ENCODE results near the gene PWWP2B.
"Not testable (repeated sequence)": the region's sequence is repeated elsewhere in the genome, so short reads cannot be mapped to it uniquely, and the experiment has no call there.

PWWP2B gene

DNA sequence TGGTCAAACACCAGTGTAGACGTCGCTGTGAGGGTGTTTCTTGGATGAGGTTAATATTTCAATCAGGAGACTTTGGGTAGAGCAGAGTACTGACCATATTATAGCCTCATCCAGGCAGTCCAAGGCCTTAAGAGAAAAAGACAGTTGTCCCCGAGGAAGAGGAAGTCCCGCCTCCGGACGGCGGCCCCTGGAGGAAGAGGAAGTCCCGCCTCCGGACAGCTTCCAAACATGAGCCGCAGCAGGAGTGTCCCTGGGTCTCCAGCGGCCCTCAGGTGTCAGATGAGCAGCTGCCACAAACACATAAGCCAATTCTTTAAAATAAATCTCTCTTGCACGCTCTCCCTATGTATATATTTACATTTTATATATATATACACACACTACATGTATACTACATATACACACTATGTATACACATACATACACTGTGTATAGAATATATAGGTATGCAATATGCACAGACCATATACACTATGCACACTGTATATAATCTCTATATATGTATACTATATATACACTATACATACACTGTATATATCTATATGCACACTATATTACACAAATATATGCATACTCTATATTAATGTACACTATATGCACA lies 37.5 kb downstream of the PWWP2B start:
- no peak for DNase-seq (ENCODE audit: extremely low read depth, low read depth)
- TF ChIP-seq CTCF (IDR thresholded peaks at IDR 0.05; ENCODE audit: low read depth, low read length), result no peak

- not testable (repeated sequence) for DNase-seq (ENCODE audit: extremely low read depth, low read depth)
Observed at GRCh38 chr10:132435320-132435719, 38.3 kb downstream of the PWWP2B start.

DNA sequence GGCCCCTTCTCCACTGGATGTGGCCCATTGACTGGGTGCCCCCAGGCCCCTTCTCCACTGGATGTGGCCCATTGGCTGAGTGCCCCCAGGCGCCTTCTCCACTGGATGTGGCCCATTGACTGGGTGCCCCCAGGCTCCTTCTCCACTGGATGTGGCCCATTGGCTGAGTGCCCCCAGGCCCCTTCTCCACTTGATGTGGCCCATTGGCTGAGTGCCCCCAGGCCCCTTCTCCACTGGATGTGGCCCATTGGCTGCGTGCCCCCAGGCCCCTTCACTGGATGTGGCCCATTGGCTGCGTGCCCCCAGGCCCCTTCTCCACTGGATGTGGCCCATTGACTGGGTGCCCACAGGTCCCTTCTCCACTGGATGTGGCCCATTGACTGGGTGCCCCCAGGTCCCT lies 39.1 kb downstream of the PWWP2B start:
- DNase-seq (ENCODE audit: extremely low read depth, low read depth), result not testable (repeated sequence)

DNA sequence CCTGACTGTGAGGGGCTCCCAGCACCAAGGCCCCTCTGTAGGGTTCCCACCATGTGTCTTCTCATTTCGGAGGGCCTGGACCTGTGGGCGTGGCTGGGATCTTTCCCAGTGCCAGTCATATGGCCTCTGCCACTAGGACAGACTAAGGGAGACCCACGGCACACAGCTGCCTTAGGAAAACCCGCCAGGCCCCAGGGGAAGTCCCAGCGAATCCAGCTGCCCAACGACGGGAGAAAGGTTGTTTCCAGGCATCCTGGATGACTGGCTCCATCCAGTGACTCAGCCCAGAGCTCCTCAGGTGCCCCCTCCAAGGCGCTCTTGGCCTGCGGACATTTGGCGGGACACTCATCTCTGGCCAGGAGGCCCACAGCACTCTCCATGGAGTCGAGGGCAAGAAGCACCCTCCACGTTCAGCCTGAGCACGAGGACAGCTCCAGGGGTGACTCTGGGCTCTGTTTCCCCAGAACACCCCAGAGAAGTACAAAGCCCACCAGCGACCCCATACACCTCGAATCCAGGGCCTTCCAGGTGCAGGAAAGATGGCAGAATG lies 39.9 kb downstream of the PWWP2B start:
- TF ChIP-seq CTCF (IDR thresholded peaks at IDR 0.05; ENCODE audit: low read depth, low read length), result no peak
- DNase-seq (ENCODE audit: extremely low read depth, low read depth), result no peak

- DNase-seq (ENCODE audit: extremely low read depth, low read depth), result no peak
- TF ChIP-seq CTCF (IDR thresholded peaks at IDR 0.05; ENCODE audit: low read depth, low read length), result no peak
Observed at GRCh38 chr10:132437541-132437950, 40.5 kb downstream of the PWWP2B start.

GRCh38 chr10:132438091-132439024 lies 41.4 kb downstream of the PWWP2B start:
- no peak for DNase-seq (ENCODE audit: extremely low read depth, low read depth)
- no peak for TF ChIP-seq CTCF (IDR thresholded peaks at IDR 0.05; ENCODE audit: low read depth, low read length)

- no peak for TF ChIP-seq CTCF (IDR thresholded peaks at IDR 0.05; ENCODE audit: low read depth, low read length)
- DNase-seq (ENCODE audit: extremely low read depth, low read depth), result no peak
Observed at GRCh38 chr10:132439025-132439388, 42.0 kb downstream of the PWWP2B start.

DNA sequence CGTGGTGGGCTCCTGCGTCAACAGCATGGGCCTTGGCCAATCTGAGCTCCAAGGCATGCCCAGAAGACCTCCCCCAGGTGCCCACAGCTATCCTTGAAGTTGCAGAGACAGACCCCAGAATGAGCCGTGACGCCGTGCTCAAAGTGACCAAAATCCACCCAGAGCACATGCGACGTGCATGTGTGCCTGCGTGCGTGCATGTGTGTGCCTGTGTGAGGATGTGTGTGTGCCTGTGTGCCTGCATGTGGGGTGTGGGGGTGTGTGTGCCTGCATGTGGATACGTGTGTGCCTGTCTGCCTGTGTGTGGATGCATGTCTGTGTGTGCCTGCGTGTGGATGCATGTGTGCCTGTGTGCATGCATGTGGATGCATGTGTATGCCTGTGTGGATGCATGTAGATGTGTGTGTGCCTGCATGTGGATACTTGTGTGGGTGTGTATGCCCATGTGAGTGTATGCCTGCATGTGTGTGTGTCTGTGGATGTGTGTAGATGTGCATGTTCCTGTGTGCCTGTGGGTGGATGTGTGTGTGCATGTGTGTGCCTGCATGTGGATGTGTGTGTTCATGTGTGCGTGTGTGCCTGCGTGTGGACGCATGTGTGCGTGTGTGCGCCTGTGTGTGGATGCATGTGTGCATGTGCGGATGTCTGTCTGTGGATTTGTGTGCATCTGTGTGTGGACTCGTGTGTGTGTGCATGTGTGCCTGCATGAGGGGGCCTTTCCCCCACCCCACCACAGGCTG lies 42.6 kb downstream of the PWWP2B start:
- no peak for DNase-seq (ENCODE audit: extremely low read depth, low read depth)
- no peak for TF ChIP-seq CTCF (IDR thresholded peaks at IDR 0.05; ENCODE audit: low read depth, low read length)

Measured in AG09319 (cell line).